Lower leg skin (tissue), 4 donors: ENCODE measurements around the gene EMP2. TPM values are rescaled to one million over a fixed set of nuclear protein-coding genes. Genes with fewer than 3 reads are reported as not detected.

ENCODE experiments used
- DNase-seq, 2 donors: peaks; one replicate each; pipeline ENCODE4 v3.0.0-alpha.2; 2019; ENCODE audit warnings: low spot score in 2 of 2
- H3K4me3 ChIP-seq: fragments of 200-600 bp; sonication (generic); 2 replicates; pipeline ENCODE4 v1.5.1; 2017; ENCODE audit warnings: mild to moderate bottlenecking, low read depth; ENCODE audit not compliant: poor library complexity, severe bottlenecking
- POLR2A ChIP-seq, 2 donors: fragments of 450-650 bp; IDR thresholded peaks; one replicate each; pipeline ENCODE4 v1.6.1; 2016 to 2017; ENCODE audit warnings: antibody characterized with exemption in 2 of 2, mild to moderate bottlenecking in 1 of 2, moderate library complexity in 1 of 2
- WGBS, 2 donors: methylation state at CpG; one replicate each; pipeline ENCODE4 v1.1.5; 2018; 5-methylcytosine and 5-hydroxymethylcytosine counted together
- intact Hi-C: fragments of 100-400 bp; cut with DNase I; formaldehyde crosslinking; loops from one replicate; pipeline ENCODE4 v1.15.0; 2023; ENCODE audit warnings: low total_unique reads
- total RNA-seq, 4 donors: library from RNA; depleted of rRNA; stranded (reverse); fragments of >200 nt; gene quantifications; one replicate each; pipeline ENCODE4 v1.1.0, GENCODE V29; 2016
- TF ChIP-seq, protein P1 (sequence below), 3 donors: fragments of 450-650 bp; IDR thresholded peaks; one replicate each; pipeline ENCODE4 v1.5.1; 2016; ENCODE audit warnings: antibody characterized with exemption in 3 of 3, mild to moderate bottlenecking in 3 of 3, moderate library complexity in 2 of 3

Gene EMP2
- total RNA-seq, 4 donors from 2014 or later, result 74.1 to 167 (median 104) TPM

DNA sequence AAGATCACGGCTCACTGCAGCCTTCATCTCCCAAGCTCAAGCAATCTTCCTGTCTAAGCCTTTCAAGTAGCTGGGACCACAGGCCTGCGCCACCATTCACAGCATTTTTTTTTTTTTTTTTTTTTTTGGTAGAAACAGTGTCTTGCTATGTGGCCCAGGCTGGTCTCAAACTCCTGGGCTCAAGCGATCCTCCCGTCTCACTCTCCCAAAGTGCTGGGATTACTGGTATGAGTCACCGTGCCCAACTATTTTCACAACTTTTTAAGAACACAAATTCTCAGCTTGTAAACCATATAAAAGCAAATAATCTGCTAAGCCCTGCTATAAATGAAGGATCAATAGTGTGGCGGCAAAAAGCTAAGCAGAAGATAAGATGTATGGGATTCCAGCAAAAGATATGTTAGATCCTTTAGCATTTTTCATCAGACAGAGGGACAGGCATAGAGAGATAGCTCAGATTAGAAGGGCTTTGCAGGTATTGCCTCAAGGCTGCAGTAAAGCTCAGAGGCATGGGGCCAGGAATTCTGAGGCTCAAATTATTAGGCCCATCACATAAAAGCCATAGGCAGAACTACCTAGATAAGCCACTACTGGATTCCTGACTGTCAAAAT lies 55.1 kb downstream of the EMP2 start:
- TF ChIP-seq, protein P1, sequence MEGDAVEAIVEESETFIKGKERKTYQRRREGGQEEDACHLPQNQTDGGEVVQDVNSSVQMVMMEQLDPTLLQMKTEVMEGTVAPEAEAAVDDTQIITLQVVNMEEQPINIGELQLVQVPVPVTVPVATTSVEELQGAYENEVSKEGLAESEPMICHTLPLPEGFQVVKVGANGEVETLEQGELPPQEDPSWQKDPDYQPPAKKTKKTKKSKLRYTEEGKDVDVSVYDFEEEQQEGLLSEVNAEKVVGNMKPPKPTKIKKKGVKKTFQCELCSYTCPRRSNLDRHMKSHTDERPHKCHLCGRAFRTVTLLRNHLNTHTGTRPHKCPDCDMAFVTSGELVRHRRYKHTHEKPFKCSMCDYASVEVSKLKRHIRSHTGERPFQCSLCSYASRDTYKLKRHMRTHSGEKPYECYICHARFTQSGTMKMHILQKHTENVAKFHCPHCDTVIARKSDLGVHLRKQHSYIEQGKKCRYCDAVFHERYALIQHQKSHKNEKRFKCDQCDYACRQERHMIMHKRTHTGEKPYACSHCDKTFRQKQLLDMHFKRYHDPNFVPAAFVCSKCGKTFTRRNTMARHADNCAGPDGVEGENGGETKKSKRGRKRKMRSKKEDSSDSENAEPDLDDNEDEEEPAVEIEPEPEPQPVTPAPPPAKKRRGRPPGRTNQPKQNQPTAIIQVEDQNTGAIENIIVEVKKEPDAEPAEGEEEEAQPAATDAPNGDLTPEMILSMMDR (IDR thresholded peaks at IDR 0.05), result no peak
- no peak for TF ChIP-seq POLR2A (IDR thresholded peaks at IDR 0.05)
- no peak for DNase-seq
- no peak overlapping the region for H3K4me3 ChIP-seq
- intact Hi-C loops, result no loop called here
- WGBS, 2 donors, result 93 to 98% methylated on average over 6 of the region's 6 CpGs

DNA sequence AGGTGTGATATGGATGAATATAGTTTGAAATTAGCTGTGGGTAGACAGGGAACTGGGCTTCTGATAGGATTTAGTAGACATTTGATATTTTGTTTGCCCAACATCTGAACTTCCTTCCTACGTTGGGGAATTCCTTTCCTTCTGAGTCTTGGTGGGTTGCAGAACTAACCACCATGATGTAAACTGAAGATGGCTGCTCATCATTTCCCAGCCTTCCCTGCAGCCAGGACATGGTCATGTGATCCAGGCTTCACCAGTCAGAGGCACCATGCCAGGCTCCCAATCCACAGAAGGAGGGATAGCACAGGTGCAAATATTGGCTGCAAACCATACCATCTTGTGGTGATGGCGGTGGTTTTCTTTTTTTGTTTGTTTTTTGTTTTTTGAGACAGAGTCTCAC lies 57.4 kb downstream of the EMP2 start:
- WGBS, 2 donors, result 71 to 78% methylated on average over 2 of the region's 2 CpGs
- no peak overlapping the region for H3K4me3 ChIP-seq
- TF ChIP-seq, protein P1 (IDR thresholded peaks at IDR 0.05), result no peak
- TF ChIP-seq POLR2A (IDR thresholded peaks at IDR 0.05), result no peak
- intact Hi-C loops, result no loop called here
- no peak for DNase-seq

DNA sequence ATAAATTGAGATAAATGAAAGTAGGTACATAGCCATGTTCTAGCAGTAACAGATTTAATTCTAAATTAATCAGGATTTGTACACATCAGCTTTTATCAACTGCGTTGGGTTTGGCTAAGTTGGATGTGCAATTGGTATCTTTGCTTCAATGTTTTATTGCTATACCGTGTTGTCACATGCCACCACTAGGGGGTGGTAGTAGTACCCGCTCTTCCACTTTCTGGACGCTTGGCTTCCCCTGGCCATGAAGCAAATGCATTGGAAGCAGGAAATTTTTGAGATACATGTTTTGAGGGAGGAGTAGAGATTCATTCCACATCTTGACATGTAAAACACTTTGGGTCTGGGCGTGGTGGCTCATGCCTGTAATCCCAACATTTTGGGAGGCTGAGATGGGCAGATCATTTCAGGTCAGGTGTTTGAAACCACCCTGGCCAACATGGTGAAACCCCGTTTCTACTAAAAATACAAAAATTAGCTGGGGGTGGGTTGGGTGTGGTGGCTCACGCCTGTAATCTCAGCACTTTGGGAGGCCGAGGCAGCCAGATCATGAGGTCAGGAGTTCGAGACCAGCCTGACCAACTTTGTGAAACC lies 58.6 kb downstream of the EMP2 start:
- peak in 1 of 2 donors; percentile 60 for DNase-seq
- no peak for TF ChIP-seq POLR2A (IDR thresholded peaks at IDR 0.05)
- TF ChIP-seq, protein P1 (IDR thresholded peaks at IDR 0.05), result peak in 2 of 3 donors; percentile 34 to 64
- no peak overlapping the region for H3K4me3 ChIP-seq
- WGBS, 2 donors, result 42 to 58% methylated on average over 9 of the region's 9 CpGs
- intact Hi-C loops, result no loop called here

DNA sequence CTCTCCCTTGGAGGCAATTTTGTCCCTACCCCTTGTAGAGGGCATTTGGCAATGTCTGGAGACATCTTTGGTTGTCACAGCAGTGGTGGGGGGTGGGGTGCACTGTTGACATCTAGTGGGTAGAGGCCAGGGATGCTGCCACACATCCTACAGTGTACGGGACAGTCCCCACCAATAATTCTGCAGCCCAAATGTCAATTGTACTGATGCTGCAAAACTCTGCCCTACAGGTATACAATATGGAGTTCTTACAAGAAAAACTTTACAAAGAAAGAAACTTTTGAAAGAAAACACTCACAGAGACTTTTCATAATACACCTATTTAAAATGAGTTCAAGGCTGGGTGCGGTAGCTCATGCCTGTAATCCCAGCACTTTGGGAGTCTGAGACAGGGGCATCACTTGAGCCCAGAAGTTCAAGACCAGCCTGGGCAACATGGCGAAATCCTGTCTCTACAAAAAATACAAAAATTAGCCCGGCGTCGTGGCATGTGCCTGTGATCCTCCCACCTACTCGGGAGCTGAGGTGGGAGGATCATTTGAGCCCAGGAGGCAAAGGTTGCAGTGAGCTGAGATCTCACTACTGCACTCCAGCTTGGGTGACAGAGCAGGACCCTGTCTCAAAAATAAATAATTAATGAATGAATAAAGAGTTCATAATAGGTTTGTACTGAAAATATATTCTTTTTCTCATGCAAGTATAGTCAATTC lies 59.4 kb downstream of the EMP2 start:
- TF ChIP-seq, protein P1 (IDR thresholded peaks at IDR 0.05), result no peak
- TF ChIP-seq POLR2A (IDR thresholded peaks at IDR 0.05), result no peak
- H3K4me3 ChIP-seq, result no peak overlapping the region
- WGBS, 2 donors, result 82 to 88% methylated on average over 7 of the region's 7 CpGs
- DNase-seq, result no peak
- intact Hi-C loops, result no loop called here

DNA sequence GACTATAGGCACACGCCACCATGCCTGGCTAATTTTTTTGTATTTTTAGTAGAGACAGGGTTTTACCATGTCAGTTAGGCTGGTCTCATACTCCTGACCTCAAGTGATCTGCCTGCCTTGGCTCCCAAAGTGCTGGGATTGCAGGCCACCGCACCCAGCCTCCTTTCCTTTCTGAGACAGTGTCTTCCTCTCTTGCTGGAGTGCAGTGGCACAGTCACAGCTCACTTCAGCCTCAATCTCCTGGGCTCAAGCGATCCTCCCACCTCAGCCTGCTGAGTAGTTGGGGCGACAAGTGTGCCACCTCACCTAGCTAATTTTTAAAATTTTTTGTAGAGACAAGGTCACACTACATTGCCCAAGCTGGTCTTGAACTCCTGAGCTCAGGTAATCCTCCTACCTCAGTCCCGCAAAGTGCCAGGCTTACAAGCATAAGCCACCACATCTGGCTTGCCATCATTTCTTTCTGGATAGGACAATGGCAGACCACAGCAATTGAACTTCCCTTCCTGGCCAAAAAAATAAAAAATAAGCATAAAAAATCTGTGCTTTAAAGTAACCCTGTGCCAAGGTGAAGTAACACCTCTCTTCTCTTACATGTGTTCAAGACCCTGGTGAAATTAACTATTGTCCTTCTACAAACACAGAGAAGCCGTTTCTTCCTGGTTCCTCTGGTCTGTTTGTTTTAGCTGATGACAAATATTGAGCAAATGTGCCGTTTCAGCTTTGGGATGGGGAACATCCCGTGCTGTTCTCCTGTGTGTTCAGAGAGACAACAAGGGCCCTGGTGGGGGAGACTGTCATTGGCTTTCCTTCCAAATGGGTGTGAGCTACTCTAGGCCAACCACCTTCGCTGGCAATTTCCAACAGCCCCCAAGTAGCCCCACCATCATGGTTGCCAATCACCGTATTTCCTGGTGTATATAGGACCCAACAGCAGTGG lies 60.2 kb downstream of the EMP2 start:
- intact Hi-C loops, result no loop called here
- peak in 1 of 2 donors; percentile 28 for DNase-seq
- no peak overlapping the region for H3K4me3 ChIP-seq
- WGBS, 2 donors, result 83 to 89% methylated on average over 10 of the region's 10 CpGs
- no peak for TF ChIP-seq POLR2A (IDR thresholded peaks at IDR 0.05)
- TF ChIP-seq, protein P1 (IDR thresholded peaks at IDR 0.05), result no peak
